ENCODE results near the gene MYO5A.

GRCh38 chr15:52324109-52324508 lies 204.6 kb downstream of the MYO5A start:
- TF ChIP-seq, protein P1, sequence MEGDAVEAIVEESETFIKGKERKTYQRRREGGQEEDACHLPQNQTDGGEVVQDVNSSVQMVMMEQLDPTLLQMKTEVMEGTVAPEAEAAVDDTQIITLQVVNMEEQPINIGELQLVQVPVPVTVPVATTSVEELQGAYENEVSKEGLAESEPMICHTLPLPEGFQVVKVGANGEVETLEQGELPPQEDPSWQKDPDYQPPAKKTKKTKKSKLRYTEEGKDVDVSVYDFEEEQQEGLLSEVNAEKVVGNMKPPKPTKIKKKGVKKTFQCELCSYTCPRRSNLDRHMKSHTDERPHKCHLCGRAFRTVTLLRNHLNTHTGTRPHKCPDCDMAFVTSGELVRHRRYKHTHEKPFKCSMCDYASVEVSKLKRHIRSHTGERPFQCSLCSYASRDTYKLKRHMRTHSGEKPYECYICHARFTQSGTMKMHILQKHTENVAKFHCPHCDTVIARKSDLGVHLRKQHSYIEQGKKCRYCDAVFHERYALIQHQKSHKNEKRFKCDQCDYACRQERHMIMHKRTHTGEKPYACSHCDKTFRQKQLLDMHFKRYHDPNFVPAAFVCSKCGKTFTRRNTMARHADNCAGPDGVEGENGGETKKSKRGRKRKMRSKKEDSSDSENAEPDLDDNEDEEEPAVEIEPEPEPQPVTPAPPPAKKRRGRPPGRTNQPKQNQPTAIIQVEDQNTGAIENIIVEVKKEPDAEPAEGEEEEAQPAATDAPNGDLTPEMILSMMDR (IDR thresholded peaks at IDR 0.05 in 4 of 5, conservative IDR thresholded peaks at IDR 0.05 in 1 of 5): no peak
- TF ChIP-seq POLR2A (IDR thresholded peaks at IDR 0.05): no peak

All from gastrocnemius medialis (tissue), 4 donors.